Naive B cell (primary cell): ENCODE data around the gene RBBP5. TPM values are rescaled to one million over a fixed set of nuclear protein-coding genes. Genes with fewer than 3 reads are reported as not detected.
A peak's percentile ranks its signal among the peaks of the same experiment; 100 is the strongest.

Experiments used
- ATAC-seq, 2 donors: fragments of 150-1000 bp; cut with Tn5 transposase; 2 replicates each; pipeline ENCODE4 v1.10.0; 2021; ENCODE audit warnings: low read depth in 2 of 2, mild to moderate bottlenecking in 2 of 2, moderate library complexity in 2 of 2
- DNase-seq: peaks from one replicate; pipeline ENCODE4 v3.0.0; 2022
- H3K27ac Mint-ChIP-seq, 6 donors: one replicate each; pipeline ENCODE4 v1.8.0; 2020 to 2022; ENCODE audit warnings: mild to moderate bottlenecking in 6 of 6, mixed read lengths in 6 of 6, moderate library complexity in 5 of 6, inconsistent platforms in 2 of 6
- H3K27me3 Mint-ChIP-seq, 3 donors: one replicate each; pipeline ENCODE4 v1.8.0; 2021 to 2022; ENCODE audit warnings: mixed read lengths in 3 of 3, mild to moderate bottlenecking in 1 of 3
- H3K36me3 Mint-ChIP-seq, 2 donors: one replicate each; pipeline ENCODE4 v1.8.0; 2020 to 2022; ENCODE audit warnings: mixed read lengths in 2 of 2, inconsistent platforms in 1 of 2, mild to moderate bottlenecking in 1 of 2
- H3K4me1 Mint-ChIP-seq, 3 donors: one replicate each; pipeline ENCODE4 v1.8.0; 2020 to 2022; ENCODE audit warnings: mixed read lengths in 3 of 3, inconsistent platforms in 1 of 3, mild to moderate bottlenecking in 1 of 3, moderate library complexity in 1 of 3
- H3K4me3 Mint-ChIP-seq, 8 donors: one replicate each; pipeline ENCODE4 v1.8.0; 2020 to 2022; ENCODE audit warnings: mild to moderate bottlenecking in 8 of 8, mixed read lengths in 8 of 8, moderate library complexity in 8 of 8, inconsistent platforms in 2 of 8
- H3K9me3 Mint-ChIP-seq, 7 donors: one replicate each; pipeline ENCODE4 v1.8.0; 2020 to 2022; ENCODE audit warnings: mixed read lengths in 7 of 7, mild to moderate bottlenecking in 5 of 7, inconsistent platforms in 2 of 7, moderate library complexity in 1 of 7
- polyA plus RNA-seq, 6 donors: library from polyadenylated mRNA; unstranded; fragments of 300-500 nt; fragmentation: Illumina TruSeq; gene quantifications; one replicate each; pipeline ENCODE4 v1.2.3, GENCODE V29; 2021; ENCODE audit warnings: low read depth in 6 of 6

The RBBP5 gene
- polyA plus RNA-seq, 6 donors from 2014 or later, result 7.8 to 21.2 (median 18.9) TPM

DNA sequence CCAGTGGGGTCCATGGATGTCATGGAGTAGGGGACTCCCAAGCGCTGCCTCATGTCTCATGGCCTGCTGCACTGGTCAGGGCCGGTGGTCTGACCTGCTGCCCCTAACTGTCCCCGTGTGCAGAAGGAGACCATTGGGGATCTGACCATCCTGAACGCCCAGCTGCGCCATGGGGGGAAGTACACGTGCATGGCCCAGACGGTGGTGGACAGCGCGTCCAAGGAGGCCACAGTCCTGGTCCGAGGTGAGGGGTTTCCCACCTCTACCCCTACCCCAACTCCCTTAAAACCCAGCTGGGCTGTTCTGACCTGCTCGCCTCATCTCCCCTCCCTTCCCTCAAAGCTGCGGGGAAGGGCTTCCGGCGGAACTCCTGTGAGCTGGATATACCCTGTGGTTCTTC lies 56.1 kb downstream of the RBBP5 start:
- Mint-ChIP-seq H3K9me3 (no peaks in the 10 kb centered on the region), H3K27ac (no peak overlapping the region), H3K4me3 (no peak overlapping the region), H3K27me3 (peaks cover 0 to 12% (median 0%) of the 10 kb centered on the region in 3 donors), H3K4me1 (peaks cover 0 to 6% (median 4%) of the 10 kb centered on the region in 3 donors), H3K36me3 (no peaks in the 10 kb centered on the region)
- DNase-seq (no peak), ATAC-seq (no peak)

DNA sequence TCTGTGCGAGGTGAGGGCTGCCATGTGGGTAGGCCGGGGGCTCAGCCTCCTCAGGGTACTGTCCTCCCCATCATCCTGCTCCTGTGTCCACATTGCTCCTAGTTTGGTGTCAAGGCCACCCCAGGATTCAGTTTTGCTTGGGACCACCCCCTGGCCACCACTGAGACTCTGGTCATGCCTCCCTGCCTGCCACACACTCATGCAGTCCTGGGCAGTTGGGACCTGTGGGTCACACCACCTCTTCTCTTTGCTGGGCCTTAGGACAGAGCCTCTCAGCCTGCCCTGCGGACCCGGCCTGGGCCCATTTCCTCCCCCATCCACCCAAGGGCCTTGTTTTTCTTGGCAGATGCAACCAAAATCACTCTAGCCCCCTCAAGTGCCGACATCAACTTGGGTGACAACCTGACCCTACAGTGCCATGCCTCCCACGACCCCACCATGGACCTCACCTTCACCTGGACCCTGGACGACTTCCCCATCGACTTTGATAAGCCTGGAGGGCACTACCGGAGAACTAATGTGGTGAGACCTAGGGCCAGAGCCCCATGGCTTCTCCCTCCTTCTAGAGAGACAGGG lies 56.9 kb downstream of the RBBP5 start:
- peak overlapping the region in 1 of 6 donors; percentile 53 for H3K27ac Mint-ChIP-seq
- no peak for DNase-seq

DNA sequence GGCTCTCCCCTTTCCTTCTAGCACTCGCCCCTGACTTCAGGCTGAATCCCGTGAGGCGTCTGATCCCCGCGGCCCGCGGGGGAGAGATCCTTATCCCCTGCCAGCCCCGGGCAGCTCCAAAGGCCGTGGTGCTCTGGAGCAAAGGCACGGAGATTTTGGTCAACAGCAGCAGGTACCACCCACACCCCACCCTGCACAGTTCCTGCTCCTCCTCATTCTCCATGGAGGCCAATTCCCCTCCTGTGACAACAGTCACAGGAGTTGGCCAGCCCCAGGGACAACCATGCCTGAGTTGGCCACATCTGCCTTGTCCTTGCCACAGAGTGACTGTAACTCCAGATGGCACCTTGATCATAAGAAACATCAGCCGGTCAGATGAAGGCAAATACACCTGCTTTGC lies 57.5 kb downstream of the RBBP5 start:
- Mint-ChIP-seq H3K9me3 (no peaks in the 10 kb centered on the region), H3K4me1 (peaks cover 0 to 6% (median 4%) of the 10 kb centered on the region in 3 donors), H3K27ac (peak overlapping the region in 1 of 6 donors; percentile 47), H3K4me3 (no peak overlapping the region), H3K36me3 (no peaks in the 10 kb centered on the region), H3K27me3 (peaks cover 0 to 12% (median 0%) of the 10 kb centered on the region in 3 donors)
- ATAC-seq, result no peak
- DNase-seq, result no peak

More for the DNA sequence above, 56.9 kb downstream of the RBBP5 start:
- Mint-ChIP-seq H3K4me3 (no peak overlapping the region), H3K27me3 (peaks cover 0 to 12% (median 0%) of the 10 kb centered on the region in 3 donors), H3K36me3 (no peaks in the 10 kb centered on the region), H3K4me1 (peaks cover 0 to 6% (median 4%) of the 10 kb centered on the region in 3 donors), H3K9me3 (no peaks in the 10 kb centered on the region)
- ATAC-seq, result no peak

DNA sequence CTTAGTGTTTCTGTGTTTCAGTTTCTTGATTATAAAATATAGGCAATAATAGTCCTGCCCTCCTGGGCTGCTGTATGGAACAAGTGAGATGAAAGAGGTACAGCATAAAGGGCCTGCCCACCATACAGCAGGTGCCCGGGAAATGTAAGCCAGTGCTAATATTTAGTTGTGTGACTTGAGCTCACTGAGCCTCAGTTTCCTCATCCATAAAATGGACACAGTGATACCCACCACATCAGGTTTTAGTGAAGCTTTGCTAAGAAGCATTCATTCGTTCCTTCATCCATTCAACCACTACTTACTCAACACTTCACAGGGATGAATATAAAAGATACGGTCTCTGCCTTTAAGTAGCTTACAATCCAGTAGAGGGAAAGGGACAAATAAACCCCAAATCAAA lies 58.9 kb downstream of the RBBP5 start:
- Mint-ChIP-seq H3K27ac (no peak overlapping the region), H3K9me3 (no peaks in the 10 kb centered on the region), H3K4me1 (peaks cover 0 to 6% (median 4%) of the 10 kb centered on the region in 3 donors), H3K36me3 (no peaks in the 10 kb centered on the region), H3K4me3 (no peak overlapping the region), H3K27me3 (peaks cover 0 to 12% (median 0%) of the 10 kb centered on the region in 3 donors)
- DNase-seq (no peak), ATAC-seq (no peak)

DNA sequence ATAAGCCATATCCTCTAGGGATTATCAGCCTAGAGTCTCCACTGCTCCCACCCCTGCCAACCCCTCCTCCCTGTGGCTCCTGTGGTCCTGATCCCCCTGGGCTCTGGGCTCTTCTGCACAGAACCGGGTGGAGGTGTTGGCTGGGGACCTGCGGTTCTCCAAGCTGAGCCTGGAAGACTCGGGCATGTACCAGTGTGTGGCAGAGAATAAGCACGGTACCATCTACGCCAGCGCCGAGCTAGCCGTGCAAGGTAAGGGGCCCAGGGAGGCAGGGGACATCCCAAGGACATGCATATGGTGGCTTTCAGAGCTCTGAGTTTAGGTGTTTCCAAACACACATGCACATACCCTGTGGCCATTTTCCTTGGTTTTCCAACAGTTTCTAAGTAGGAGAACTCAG lies 59.5 kb downstream of the RBBP5 start:
- ATAC-seq, result no peak
- Mint-ChIP-seq H3K4me3 (no peak overlapping the region), H3K9me3 (no peaks in the 10 kb centered on the region), H3K36me3 (no peaks in the 10 kb centered on the region), H3K27me3 (peaks cover 0 to 12% (median 0%) of the 10 kb centered on the region in 3 donors), H3K4me1 (peaks cover 0 to 6% (median 4%) of the 10 kb centered on the region in 3 donors), H3K27ac (no peak overlapping the region)
- DNase-seq, result no peak

DNA sequence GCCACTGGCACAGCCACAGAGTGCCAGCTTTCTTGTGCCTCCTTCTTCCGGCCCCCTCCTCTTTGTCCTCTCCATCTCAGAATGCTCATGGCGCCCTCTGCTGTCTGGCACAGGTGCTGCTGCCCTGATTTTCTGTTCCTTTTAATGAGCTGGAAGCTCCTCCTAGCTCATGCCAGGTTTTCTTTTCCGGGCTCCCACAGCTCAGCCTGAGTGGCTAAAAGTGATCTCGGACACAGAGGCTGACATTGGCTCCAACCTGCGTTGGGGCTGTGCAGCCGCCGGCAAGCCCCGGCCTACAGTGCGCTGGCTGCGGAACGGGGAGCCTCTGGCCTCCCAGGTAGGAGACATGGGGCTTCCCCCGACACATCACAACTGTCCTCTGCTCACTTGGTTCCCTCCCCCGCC lies 60.1 kb downstream of the RBBP5 start:
- DNase-seq (peak; percentile 57), ATAC-seq (peak; percentile 53 to 57)
- Mint-ChIP-seq H3K27me3 (peaks cover 0 to 12% (median 0%) of the 10 kb centered on the region in 3 donors), H3K4me1 (peaks cover 0 to 6% (median 4%) of the 10 kb centered on the region in 3 donors), H3K36me3 (no peaks in the 10 kb centered on the region), H3K9me3 (no peaks in the 10 kb centered on the region), H3K27ac (no peak overlapping the region), H3K4me3 (no peak overlapping the region)

DNA sequence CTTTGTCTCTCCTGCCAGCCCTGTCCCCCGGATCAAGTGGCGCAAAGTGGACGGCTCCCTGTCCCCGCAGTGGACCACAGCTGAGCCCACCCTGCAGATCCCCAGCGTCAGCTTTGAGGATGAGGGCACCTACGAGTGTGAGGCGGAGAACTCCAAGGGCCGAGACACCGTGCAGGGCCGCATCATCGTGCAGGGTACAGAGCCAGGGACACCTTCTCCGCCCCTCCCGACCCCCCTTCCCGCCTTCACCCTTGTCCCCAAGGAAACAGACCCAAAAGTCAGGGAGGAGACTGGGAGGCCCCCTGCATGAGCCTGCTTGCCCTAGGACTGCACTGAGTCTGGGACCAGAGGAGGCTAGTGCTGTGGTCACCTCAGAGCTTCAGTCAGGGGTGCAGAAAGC lies 60.6 kb downstream of the RBBP5 start:
- ATAC-seq (peak in 1 of 2 donors; percentile 5), DNase-seq (no peak)
- Mint-ChIP-seq H3K36me3 (no peaks in the 10 kb centered on the region), H3K27me3 (peaks cover 0 to 8% (median 0%) of the 10 kb centered on the region in 3 donors), H3K27ac (no peak overlapping the region), H3K4me1 (peaks cover 0 to 6% (median 4%) of the 10 kb centered on the region in 3 donors), H3K4me3 (no peak overlapping the region), H3K9me3 (no peaks in the 10 kb centered on the region)

DNA sequence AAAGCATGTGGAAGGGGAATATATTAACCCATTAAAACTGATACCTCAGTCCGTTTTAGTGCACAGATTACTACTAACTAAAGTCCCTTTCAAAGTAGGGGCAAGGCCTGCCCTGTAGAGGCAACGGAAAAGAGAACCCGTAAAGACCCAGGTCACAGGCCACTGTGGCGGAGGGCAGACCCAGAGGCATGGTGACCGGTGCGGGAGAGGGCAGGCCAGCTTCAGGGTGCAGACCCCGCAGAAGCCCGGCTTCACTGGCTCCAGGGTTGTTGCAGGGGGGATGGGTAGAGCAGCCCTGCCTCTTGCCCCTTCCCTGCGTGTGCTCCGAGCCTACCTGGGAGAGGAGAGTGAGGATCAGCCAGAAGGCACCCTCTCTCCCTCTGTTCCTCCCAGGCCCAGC lies 61.0 kb downstream of the RBBP5 start:
- no peak for ATAC-seq
- Mint-ChIP-seq H3K4me1 (peaks cover 0 to 6% (median 4%) of the 10 kb centered on the region in 3 donors), H3K9me3 (no peaks in the 10 kb centered on the region), H3K36me3 (no peaks in the 10 kb centered on the region), H3K4me3 (no peak overlapping the region), H3K27me3 (peaks cover 0 to 7% (median 0%) of the 10 kb centered on the region in 3 donors), H3K27ac (no peak overlapping the region)
- no peak for DNase-seq

DNA sequence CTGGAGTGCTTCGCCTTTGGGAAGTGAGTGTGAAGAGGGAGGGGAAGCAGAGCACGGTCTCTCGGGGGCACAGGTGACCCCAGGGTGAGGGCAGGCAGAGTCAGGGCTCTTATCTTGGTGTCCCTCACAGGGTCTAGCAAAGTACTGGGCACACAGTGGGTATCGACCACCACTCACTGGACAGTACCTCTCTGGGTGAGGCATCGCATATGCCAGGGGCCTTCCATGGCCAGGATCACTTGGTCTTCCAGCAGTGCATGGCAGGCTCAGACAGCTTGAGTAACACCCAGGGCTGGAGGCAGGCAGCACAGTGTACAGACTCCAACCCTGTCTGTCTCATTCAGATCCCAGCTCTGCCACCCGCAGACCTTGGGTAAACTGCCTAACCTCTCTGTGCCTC lies 62.1 kb downstream of the RBBP5 start:
- H3K4me3 Mint-ChIP-seq, result no peak overlapping the region
- ATAC-seq (no peak), DNase-seq (no peak)
- H3K36me3 Mint-ChIP-seq, result no peaks in the 10 kb centered on the region
- peaks cover 0 to 7% (median 6%) of the 10 kb centered on the region in 3 donors for H3K27me3 Mint-ChIP-seq
- H3K4me1 Mint-ChIP-seq, result peaks cover 0 to 6% (median 4%) of the 10 kb centered on the region in 3 donors
- no peaks in the 10 kb centered on the region for H3K9me3 Mint-ChIP-seq
- H3K27ac Mint-ChIP-seq, result no peak overlapping the region

DNA sequence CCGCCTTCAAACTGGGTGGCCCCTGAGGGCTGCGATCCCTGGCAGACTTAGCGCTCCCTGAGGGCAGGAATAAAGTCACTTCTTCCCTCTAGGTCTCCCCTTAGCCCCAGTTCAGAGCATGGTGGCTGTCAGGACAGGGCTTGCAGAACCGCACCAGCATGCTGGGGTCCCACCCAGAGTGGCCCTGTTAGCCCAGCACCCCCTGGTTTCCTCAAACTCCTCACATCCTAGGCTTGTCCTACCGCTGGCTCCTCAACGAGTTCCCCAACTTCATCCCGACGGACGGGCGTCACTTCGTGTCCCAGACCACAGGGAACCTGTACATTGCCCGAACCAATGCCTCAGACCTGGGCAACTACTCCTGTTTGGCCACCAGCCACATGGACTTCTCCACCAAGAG lies 62.9 kb downstream of the RBBP5 start:
- Mint-ChIP-seq H3K9me3 (no peaks in the 10 kb centered on the region), H3K4me3 (no peak overlapping the region), H3K27ac (no peak overlapping the region), H3K4me1 (peaks cover 0 to 6% (median 4%) of the 10 kb centered on the region in 3 donors), H3K36me3 (no peaks in the 10 kb centered on the region), H3K27me3 (peaks cover 0 to 11% (median 8%) of the 10 kb centered on the region in 3 donors)
- ATAC-seq, result no peak
- DNase-seq, result no peak

DNA sequence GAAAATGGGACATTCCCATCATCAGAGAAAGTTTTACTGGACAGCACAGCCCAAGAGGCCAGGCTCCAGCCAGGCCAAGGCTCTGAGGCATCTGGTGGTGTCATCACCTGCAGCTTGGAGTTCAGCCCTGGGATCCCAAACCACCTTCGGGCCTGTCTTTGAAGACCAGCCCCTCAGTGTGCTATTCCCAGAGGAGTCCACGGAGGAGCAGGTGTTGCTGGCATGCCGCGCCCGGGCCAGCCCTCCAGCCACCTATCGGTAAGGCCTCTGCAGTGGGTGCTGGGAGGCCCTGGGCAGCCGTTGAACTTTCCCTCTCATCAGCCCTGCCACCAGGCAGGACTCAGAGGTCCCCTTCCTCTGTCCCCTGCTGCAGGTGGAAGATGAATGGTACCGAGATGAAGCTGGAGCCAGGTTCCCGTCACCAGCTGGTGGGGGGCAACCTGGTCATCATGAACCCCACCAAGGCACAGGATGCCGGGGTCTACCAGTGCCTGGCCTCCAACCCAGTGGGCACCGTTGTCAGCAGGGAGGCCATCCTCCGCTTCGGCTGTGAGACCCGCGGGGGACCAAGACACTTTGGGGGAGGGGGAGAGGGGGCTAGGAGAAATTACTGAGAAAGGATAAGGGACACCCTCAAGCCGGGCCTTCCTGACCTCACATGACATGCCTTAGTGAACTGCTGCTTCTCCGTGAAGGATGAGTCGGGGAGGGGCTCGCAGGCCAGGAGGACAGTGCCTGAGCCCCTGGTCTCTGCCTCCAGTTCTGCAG lies 63.8 kb downstream of the RBBP5 start:
- H3K36me3 Mint-ChIP-seq, result no peaks in the 10 kb centered on the region

DNA sequence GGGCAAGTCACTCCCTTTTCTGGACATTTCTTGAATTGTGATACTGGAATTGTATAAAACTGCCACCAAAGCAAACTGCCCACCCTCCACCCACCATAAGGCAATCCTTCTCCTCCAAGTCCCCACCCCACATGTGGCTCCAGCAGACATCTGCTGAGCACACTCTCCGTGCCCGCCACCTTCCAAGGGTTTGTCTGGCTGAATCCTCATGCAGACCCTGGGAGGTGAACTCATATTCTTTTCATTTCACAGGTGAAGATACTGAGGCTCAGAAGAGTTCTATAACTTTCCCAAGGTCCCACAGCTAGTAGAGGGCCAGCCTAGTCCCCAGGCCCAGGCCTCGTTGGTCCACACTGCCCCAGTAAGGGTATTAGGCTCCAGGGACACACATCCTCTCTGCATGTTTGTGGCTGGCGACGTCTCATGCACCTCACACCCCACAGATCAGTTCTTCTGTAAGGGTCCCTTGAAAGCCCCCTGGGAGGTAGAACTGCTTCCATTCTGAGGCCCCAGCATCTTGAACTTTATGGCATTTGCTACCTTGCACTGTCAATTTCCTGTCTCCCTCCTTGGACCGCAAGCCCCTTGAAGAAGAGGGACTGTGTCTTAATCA lies 64.7 kb downstream of the RBBP5 start:
- no peaks in the 10 kb centered on the region for H3K9me3 Mint-ChIP-seq
- no peak for ATAC-seq
- H3K4me3 Mint-ChIP-seq, result no peak overlapping the region
- H3K27ac Mint-ChIP-seq, result no peak overlapping the region
- no peaks in the 10 kb centered on the region for H3K36me3 Mint-ChIP-seq
- H3K4me1 Mint-ChIP-seq, result peaks cover 0 to 6% (median 4%) of the 10 kb centered on the region in 3 donors
- no peak for DNase-seq
- H3K27me3 Mint-ChIP-seq, result peaks cover 4 to 15% (median 11%) of the 10 kb centered on the region in 3 donors

More for the DNA sequence above, 63.8 kb downstream of the RBBP5 start:
- Mint-ChIP-seq H3K27ac (no peak overlapping the region), H3K9me3 (no peaks in the 10 kb centered on the region), H3K4me1 (peaks cover 0 to 6% (median 4%) of the 10 kb centered on the region in 3 donors), H3K4me3 (no peak overlapping the region), H3K27me3 (peaks cover 4 to 15% (median 11%) of the 10 kb centered on the region in 3 donors)
- no peak for DNase-seq
- ATAC-seq, result no peak

DNA sequence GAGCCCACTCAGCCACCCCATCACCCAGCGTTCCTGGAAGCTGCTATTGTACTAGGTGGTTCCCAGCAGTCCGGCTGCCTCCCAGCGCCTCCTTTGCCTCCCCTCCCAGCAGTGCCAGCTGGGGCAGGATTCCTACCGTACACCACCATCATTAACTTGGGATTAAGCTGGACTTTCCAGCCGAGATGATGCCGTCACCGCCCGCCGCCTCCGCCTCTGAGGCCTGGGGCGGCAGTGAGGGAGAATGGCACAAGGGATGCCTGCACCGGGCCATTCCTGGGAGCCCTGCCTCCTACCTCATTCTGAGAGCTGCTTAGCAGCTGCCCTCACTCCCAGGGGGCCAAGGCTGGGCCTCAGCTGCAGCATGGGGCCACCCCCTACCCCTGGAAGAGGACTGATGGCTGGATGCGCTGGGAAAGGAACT lies 65.6 kb downstream of the RBBP5 start:
- no peaks in the 10 kb centered on the region for H3K36me3 Mint-ChIP-seq
- H3K9me3 Mint-ChIP-seq, result no peaks in the 10 kb centered on the region
- peaks cover 6 to 15% (median 14%) of the 10 kb centered on the region in 3 donors for H3K27me3 Mint-ChIP-seq
- DNase-seq, result no peak
- no peak for ATAC-seq
- H3K27ac Mint-ChIP-seq, result no peak overlapping the region
- H3K4me3 Mint-ChIP-seq, result no peak overlapping the region
- H3K4me1 Mint-ChIP-seq, result no peaks in the 10 kb centered on the region
